Nephron (organoid): Measurements from ENCODE around the gene JAML.
"Not testable (repeated sequence)": the region's sequence is repeated elsewhere in the genome, so short reads cannot be mapped to it uniquely, and the experiment has no call there.

Experiments
- H3K27ac Mint-ChIP-seq, 3 experiments: 2 replicates each; pipeline ENCODE4 v1.8.0; 2020; ENCODE audit warnings: mixed read lengths in 3 of 3, mild to moderate bottlenecking in 2 of 3, moderate library complexity in 1 of 3
- H3K27me3 Mint-ChIP-seq: 2 replicates; pipeline ENCODE4 v1.8.0; 2021; ENCODE audit warnings: low read depth, mild to moderate bottlenecking, moderate library complexity, mixed read lengths
- H3K36me3 Mint-ChIP-seq: 2 replicates; pipeline ENCODE4 v1.8.0; 2020; ENCODE audit warnings: low read depth, mixed read lengths
- H3K4me1 Mint-ChIP-seq: 2 replicates; pipeline ENCODE4 v1.8.0; 2020; ENCODE audit warnings: mixed read lengths
- H3K4me3 Mint-ChIP-seq, 3 experiments: 2 replicates each; pipeline ENCODE4 v1.8.0; 2020; ENCODE audit warnings: mild to moderate bottlenecking in 3 of 3, mixed read lengths in 3 of 3, moderate library complexity in 2 of 3
- H3K9me3 Mint-ChIP-seq: 2 replicates; pipeline ENCODE4 v1.8.0; 2020; ENCODE audit warnings: mixed read lengths
- TF ChIP-seq, protein P1 (sequence below), 3 experiments: fragments of 200-600 bp; sonication (generic); IDR thresholded peaks; one replicate each; pipeline ENCODE4 v1.5.0; 2021; ENCODE audit warnings: antibody characterized with exemption in 3 of 3; ENCODE audit not compliant: unreplicated experiment in 3 of 3

JAML gene

DNA sequence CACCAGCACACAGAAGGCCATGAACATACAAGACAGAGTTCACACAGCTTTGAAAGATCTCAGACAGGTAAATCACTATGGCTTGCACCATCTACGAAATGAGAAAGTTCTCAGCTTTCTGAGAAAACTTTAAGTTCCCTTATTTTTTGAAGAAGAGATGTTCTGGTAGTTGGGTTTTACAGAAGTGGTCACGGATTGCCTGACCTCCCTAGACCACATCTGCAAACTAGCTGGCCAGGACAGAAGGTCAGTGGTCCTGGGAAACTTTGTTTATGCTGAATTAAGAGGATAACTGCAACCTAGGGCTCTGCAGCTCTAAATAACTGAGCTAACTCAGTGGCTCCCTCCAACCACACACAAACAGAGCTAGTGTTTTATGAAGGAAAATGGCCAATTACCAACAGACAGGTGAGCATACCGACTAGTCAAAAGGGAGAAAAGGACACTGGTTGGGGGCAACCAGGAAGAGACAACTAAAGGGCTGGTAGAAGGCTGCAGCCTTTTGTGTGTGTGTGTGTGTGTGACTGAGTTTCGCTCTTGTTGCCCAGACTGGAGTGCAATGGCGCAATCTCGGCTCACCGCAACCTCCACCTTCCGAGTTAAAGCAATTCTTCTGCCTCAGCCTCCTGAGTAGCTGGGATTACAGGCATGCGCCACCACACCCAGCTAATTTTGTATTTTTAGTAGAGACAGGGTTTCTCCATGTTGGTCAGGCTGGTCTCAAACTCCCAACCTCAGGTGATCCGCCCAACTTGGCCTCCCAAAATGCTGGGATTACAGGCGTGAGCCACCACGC lies 39.8 kb downstream of the JAML start:
- no peak overlapping the region for H3K4me3 Mint-ChIP-seq
- H3K4me1 Mint-ChIP-seq, result peaks cover 6% of the 10 kb centered on the region
- TF ChIP-seq, protein P1, sequence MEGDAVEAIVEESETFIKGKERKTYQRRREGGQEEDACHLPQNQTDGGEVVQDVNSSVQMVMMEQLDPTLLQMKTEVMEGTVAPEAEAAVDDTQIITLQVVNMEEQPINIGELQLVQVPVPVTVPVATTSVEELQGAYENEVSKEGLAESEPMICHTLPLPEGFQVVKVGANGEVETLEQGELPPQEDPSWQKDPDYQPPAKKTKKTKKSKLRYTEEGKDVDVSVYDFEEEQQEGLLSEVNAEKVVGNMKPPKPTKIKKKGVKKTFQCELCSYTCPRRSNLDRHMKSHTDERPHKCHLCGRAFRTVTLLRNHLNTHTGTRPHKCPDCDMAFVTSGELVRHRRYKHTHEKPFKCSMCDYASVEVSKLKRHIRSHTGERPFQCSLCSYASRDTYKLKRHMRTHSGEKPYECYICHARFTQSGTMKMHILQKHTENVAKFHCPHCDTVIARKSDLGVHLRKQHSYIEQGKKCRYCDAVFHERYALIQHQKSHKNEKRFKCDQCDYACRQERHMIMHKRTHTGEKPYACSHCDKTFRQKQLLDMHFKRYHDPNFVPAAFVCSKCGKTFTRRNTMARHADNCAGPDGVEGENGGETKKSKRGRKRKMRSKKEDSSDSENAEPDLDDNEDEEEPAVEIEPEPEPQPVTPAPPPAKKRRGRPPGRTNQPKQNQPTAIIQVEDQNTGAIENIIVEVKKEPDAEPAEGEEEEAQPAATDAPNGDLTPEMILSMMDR (IDR thresholded peaks at IDR 0.05; ENCODE audit: unreplicated experiment in 3 of 3), result no peak
- no peaks in the 10 kb centered on the region for H3K36me3 Mint-ChIP-seq
- H3K27ac Mint-ChIP-seq, result no peak overlapping the region
- H3K9me3 Mint-ChIP-seq, result peaks cover 2% of the 10 kb centered on the region
- peaks cover 32% of the 10 kb centered on the region for H3K27me3 Mint-ChIP-seq

DNA sequence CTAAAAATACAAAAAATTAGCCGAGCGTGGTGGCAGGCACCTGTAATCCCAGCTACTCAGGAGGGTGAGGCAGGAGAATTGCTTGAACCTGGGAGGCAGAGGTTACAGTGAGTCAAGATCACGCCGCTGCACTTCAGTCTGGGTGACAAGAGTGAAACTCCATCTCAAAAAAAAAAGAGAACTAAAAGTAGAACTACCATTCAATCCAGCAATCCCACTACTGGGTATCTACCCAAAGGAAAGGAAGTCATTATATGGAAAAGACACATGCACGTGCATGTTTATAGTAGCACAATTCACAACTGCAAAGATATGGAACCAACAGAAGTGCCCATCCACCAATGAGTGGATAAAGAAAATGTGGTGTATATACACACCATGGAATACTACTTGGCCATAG lies 41.1 kb downstream of the JAML start:
- Mint-ChIP-seq H3K4me1 (peaks cover 10% of the 10 kb centered on the region), H3K27me3 (peaks cover 23% of the 10 kb centered on the region)
- H3K4me3 Mint-ChIP-seq, H3K27ac Mint-ChIP-seq, H3K9me3 Mint-ChIP-seq, H3K36me3 Mint-ChIP-seq: not testable (repeated sequence)

DNA sequence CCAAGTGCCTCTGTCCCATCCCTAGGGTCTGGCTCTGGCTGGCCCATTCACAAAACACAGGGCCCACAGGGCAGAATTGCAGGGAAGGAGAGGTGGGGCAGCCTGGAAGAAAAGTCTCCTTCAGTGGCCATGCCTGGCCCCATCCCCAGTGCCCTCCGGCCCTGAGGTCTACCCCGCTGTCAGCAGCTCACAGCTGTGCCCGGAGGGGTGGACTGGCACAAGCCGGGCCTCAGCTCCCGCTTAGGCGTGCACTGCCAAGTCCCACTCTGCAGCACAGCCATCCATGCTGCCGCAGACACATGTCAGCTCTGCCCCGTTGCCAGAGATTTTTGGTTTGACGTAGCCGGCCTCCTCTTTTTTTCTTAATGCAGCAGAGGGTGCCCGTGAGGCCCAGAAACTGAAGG lies 44.5 kb downstream of the JAML start:
- TF ChIP-seq, protein P1 (IDR thresholded peaks at IDR 0.05; ENCODE audit: unreplicated experiment in 3 of 3), result no peak
- H3K36me3 Mint-ChIP-seq, result no peaks in the 10 kb centered on the region
- H3K9me3 Mint-ChIP-seq, result no peaks in the 10 kb centered on the region
- H3K4me3 Mint-ChIP-seq, result peak overlapping the region; percentile 25 to 49 (median 44)
- H3K4me1 Mint-ChIP-seq, result peaks cover 24% of the 10 kb centered on the region
- H3K27ac Mint-ChIP-seq, result peak overlapping the region in 2 of 3 experiments; percentile 17 to 41
- H3K27me3 Mint-ChIP-seq, result peaks cover 12% of the 10 kb centered on the region

- no peaks in the 10 kb centered on the region for H3K36me3 Mint-ChIP-seq
- TF ChIP-seq, protein P1 (IDR thresholded peaks at IDR 0.05; ENCODE audit: unreplicated experiment in 3 of 3), result no peak
- no peaks in the 10 kb centered on the region for H3K9me3 Mint-ChIP-seq
- H3K27ac Mint-ChIP-seq, result peak overlapping the region; percentile 94 to 98 (median 97)
- peaks cover 26% of the 10 kb centered on the region for H3K27me3 Mint-ChIP-seq
- H3K4me1 Mint-ChIP-seq, result peaks cover 40% of the 10 kb centered on the region
- H3K4me3 Mint-ChIP-seq, result peak overlapping the region; percentile 88 to 95 (median 91)
Observed at GRCh38 chr11:118176778-118177134, 48.1 kb downstream of the JAML start.

DNA sequence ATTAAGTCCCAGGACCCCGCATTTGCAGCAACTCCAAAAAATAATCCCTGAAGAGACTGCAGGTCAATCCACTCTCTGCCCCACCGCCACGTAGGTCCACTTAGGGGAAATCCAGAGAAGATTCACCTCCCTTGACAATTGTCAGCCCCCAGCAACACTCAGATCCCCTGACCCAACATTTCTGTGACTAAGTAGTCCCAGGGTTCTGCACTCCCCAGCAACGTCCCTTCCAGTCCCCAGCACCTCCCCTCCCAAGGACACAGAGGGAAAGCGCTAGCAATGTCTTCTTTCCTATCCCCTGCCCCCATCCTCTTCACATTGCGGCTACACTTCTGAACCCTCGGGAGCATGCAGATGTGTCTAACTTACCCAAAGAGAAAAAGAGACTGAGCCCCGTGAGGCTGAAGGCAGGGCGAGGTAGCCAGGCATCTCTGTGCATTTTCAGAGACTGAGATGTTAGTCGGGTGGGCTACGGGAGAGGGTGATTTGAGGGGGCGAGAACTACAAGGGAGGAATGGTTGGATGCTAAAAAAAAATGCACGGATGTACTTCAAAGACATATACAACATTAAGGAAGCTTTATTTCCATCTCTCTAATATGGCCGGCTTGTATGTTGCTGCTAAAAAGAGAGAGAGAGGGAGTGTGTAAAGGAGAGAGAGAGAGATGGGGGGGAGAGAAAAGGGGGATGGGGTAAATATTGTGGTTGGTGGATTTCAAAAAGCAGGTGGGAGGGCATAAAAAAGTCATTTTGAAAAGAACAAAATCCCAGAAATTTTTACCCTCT lies 48.6 kb downstream of the JAML start, which contains the start of gene SCN2B:
Gene SCN2B, minus strand, starts transcription at position 647 of the 785 bp plus-strand sequence. Its CDS starts 208 bp downstream, at position 439.
- Mint-ChIP-seq H3K4me1 (peaks cover 41% of the 10 kb centered on the region), H3K9me3 (no peaks in the 10 kb centered on the region), H3K27ac (peak within 1 kb of the TSS; percentile 94 to 98 (median 97)), H3K4me3 (peak within 1 kb of the TSS; percentile 88 to 95 (median 91)), H3K27me3 (peaks cover 30% of the 10 kb centered on the region), H3K36me3 (no peaks in the 10 kb centered on the region)
- TF ChIP-seq, protein P1 (IDR thresholded peaks at IDR 0.05; ENCODE audit: unreplicated experiment in 3 of 3), result no peak
